Parathyroid adenoma (tissue), 2 donors: ENCODE measurements around the gene ZNF799.

Experiments
- H2AFZ ChIP-seq: fragments of 300-600 bp; sonication (generic); one replicate; pipeline ENCODE4 v1.7.0; 2017; ENCODE audit warnings: antibody characterized with exemption, mild to moderate bottlenecking
- H3K27ac ChIP-seq: fragments of 300-600 bp; sonication (generic); one replicate; pipeline ENCODE4 v1.7.0; 2017
- H3K27me3 ChIP-seq: fragments of 300-600 bp; sonication (generic); one replicate; pipeline ENCODE4 v1.7.0; 2017; ENCODE audit warnings: low read length; ENCODE audit not compliant: control insufficient read depth, insufficient read depth
- H3K36me3 ChIP-seq: fragments of 300-600 bp; sonication (generic); one replicate; pipeline ENCODE4 v1.7.0; 2017; ENCODE audit warnings: low read length; ENCODE audit not compliant: control insufficient read depth, insufficient read depth
- H3K4me1 ChIP-seq: fragments of 300-600 bp; sonication (generic); one replicate; pipeline ENCODE4 v1.7.0; 2017; ENCODE audit warnings: control low read depth
- H3K4me2 ChIP-seq: fragments of 300-600 bp; sonication (generic); one replicate; pipeline ENCODE4 v1.7.0; 2017; ENCODE audit warnings: low read length
- H3K4me3 ChIP-seq: fragments of 300-600 bp; sonication (generic); one replicate; pipeline ENCODE4 v1.7.0; 2017; ENCODE audit warnings: low read depth, low read length
- H3K79me2 ChIP-seq: fragments of 300-600 bp; sonication (generic); one replicate; pipeline ENCODE4 v1.7.0; 2017; ENCODE audit warnings: control low read depth
- H3K9ac ChIP-seq: fragments of 300-600 bp; sonication (generic); one replicate; pipeline ENCODE4 v1.7.0; 2017; ENCODE audit warnings: mild to moderate bottlenecking
- H3K9me3 ChIP-seq: fragments of 300-600 bp; sonication (generic); one replicate; pipeline ENCODE4 v1.7.0; 2017; ENCODE audit warnings: low read length; ENCODE audit not compliant: control insufficient read depth
- TF ChIP-seq, protein P1 (sequence below): fragments of 300-600 bp; sonication (generic); IDR thresholded peaks from one replicate; pipeline ENCODE4 v1.7.0; 2017; ENCODE audit warnings: antibody characterized with exemption, mild to moderate bottlenecking
- donor health status: primary hyperparathyroidism.

The ZNF799 gene

DNA sequence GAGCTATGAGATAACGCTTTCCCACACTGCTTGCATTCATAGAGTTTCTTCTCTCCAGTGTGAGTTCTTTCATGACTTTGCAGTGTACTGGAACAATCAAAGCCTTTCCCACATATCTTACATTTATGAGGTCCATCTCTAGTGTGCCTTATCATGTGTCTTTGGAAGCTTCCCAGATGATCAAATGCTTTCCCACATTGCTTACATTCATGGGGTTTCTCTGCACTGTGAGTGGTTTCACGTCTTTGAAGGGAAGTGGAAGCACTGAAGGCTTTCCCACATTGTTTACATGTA lies 20.7 kb downstream of the ZNF799 start:
- H3K27me3 ChIP-seq, result no peaks in the 10 kb centered on the region
- H3K4me1 ChIP-seq, result no peaks in the 10 kb centered on the region
- no peaks in the 10 kb centered on the region for H3K79me2 ChIP-seq
- no peak overlapping the region for H3K4me3 ChIP-seq
- H3K36me3 ChIP-seq, result no peaks in the 10 kb centered on the region
- no peak overlapping the region for H2AFZ ChIP-seq
- H3K4me2 ChIP-seq, result no peak overlapping the region
- TF ChIP-seq, protein P1, sequence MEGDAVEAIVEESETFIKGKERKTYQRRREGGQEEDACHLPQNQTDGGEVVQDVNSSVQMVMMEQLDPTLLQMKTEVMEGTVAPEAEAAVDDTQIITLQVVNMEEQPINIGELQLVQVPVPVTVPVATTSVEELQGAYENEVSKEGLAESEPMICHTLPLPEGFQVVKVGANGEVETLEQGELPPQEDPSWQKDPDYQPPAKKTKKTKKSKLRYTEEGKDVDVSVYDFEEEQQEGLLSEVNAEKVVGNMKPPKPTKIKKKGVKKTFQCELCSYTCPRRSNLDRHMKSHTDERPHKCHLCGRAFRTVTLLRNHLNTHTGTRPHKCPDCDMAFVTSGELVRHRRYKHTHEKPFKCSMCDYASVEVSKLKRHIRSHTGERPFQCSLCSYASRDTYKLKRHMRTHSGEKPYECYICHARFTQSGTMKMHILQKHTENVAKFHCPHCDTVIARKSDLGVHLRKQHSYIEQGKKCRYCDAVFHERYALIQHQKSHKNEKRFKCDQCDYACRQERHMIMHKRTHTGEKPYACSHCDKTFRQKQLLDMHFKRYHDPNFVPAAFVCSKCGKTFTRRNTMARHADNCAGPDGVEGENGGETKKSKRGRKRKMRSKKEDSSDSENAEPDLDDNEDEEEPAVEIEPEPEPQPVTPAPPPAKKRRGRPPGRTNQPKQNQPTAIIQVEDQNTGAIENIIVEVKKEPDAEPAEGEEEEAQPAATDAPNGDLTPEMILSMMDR, result no peak
- H3K9me3 ChIP-seq, result no peaks in the 10 kb centered on the region
- no peak overlapping the region for H3K9ac ChIP-seq
- H3K27ac ChIP-seq, result no peak overlapping the region

GRCh38 chr19:12379732-12380443 lies 21.2 kb downstream of the ZNF799 start:
- Histone ChIP-seq H3K4me3 (no peak overlapping the region), H3K9ac (no peak overlapping the region), H3K4me1 (no peaks in the 10 kb centered on the region), H3K9me3 (no peaks in the 10 kb centered on the region), H2AFZ (no peak overlapping the region), H3K27me3 (no peaks in the 10 kb centered on the region), H3K4me2 (no peak overlapping the region), H3K36me3 (no peaks in the 10 kb centered on the region), H3K79me2 (no peaks in the 10 kb centered on the region), H3K27ac (no peak overlapping the region)
- TF ChIP-seq, protein P1, result no peak

DNA sequence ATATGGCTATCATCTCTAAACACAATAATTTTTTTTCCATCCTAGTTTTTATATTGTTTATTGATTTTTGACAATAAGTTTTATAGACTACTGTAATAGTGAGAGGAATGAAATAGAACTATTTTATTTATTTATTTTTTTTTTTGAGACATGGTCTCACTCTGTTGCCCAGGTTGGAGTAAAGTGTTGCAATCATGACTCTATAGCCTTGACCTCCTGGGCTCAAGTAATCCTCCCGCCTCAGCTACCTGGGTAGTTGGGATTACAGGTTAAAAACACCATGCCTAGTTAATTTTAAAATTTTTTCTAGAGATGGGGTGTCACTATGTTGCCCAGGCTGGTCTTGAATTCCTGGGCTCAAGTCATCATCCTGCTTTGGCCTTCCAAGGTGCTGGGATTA lies 27.0 kb downstream of the ZNF799 start:
- H3K4me2 ChIP-seq, result no peak overlapping the region
- H3K27ac ChIP-seq, result no peak overlapping the region
- no peak overlapping the region for H3K4me3 ChIP-seq
- H3K9me3 ChIP-seq, result no peaks in the 10 kb centered on the region
- H3K9ac ChIP-seq, result no peak overlapping the region
- no peak overlapping the region for H2AFZ ChIP-seq
- H3K4me1 ChIP-seq, result no peaks in the 10 kb centered on the region
- no peaks in the 10 kb centered on the region for H3K27me3 ChIP-seq
- H3K79me2 ChIP-seq, result no peaks in the 10 kb centered on the region
- no peaks in the 10 kb centered on the region for H3K36me3 ChIP-seq
- TF ChIP-seq, protein P1, result no peak

DNA sequence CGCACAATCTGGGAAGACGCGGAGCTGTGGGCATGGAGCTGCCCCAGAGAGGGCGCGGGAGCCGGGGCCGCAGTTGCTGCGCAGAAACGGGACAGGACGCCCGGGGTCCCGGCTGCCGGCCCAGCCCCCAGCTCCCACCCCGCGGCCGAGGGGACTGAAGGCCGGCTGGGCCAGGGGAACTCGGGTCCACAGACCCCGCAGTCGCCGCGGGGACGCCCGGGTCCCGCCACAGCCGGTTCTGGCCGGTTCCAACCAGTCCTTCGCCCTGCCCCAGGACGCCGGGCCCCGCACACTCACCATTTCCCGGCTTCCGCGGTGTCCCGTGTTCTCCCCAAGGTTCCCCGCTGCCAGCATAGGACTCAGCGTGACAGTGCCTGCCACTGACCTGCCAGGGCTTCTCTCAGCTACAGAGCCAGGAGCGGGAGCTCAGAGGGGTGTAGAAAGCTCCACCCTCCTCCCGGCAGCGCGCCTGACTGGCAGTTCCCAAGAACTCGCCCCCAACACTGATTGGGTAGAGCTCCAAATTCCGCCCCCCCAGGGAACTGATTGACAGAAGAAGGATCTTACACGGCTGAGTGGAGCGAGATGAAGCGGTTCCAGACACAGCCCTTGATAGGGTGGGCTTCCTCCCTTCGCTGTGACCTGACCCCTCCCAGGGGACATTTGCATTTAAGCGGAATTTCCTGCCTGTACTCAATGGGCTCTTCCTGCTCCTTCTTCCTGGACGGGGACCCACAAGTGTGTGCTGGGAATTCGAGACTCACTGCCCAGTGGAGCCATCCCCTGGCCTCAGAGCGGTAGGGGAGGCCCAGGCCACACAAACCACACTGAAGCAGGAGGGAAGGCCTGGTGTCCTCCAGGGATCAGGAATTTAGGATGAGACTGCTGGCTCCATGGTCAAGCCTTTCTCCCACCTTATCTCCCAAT lies 35.6 kb downstream of the ZNF799 start, which contains the start of gene ZNF442:
TSS of gene ZNF442 (minus strand) at position 448 of the 927 bp plus-strand sequence. CDS start 2,052 bp downstream, outside the sequence.
- H3K4me3 ChIP-seq, result peak within 1 kb of the TSS; percentile 78
- H3K27ac ChIP-seq, result peak within 1 kb of the TSS; percentile 80
- peaks cover 6% of the 10 kb centered on the region for H3K4me1 ChIP-seq
- H3K36me3 ChIP-seq, result no peaks in the 10 kb centered on the region
- no peaks in the 10 kb centered on the region for H3K27me3 ChIP-seq
- peak within 1 kb of the TSS; percentile 68 for H3K4me2 ChIP-seq
- peak within 1 kb of the TSS; percentile 58 for H3K9ac ChIP-seq
- no peaks in the 10 kb centered on the region for H3K79me2 ChIP-seq
- H2AFZ ChIP-seq, result peak within 1 kb of the TSS; percentile 88
- TF ChIP-seq, protein P1, result peak; percentile 58
- H3K9me3 ChIP-seq, result no peaks in the 10 kb centered on the region
